OCI-LY7 (cell line): ENCODE measurements around the gene RAB3IL1. TPM values are rescaled to one million over a fixed set of nuclear protein-coding genes. Genes with fewer than 3 reads are reported as not detected.
A peak's percentile ranks its signal among the peaks of the same experiment; 100 is the strongest.

Source experiments
- BruUV-seq: library from RNA; stranded (reverse); fragments of 400-500 nt; replicated peaks from 2 replicates; lab custom pipeline; 2021; lab: Mats Ljungman, UMichigan
- CTCF ChIA-PET: fragments of 300-600 bp; sonication (Branson Sonifier 250); formaldehyde crosslinking; loops from one replicate; lab custom pipeline; 2022; ENCODE audit warnings: antibody characterized with exemption; ENCODE audit not compliant: unreplicated experiment; lab: Charles Lee
- POLR2A ChIA-PET: fragments of 300-600 bp; sonication (Branson Sonifier 250); formaldehyde crosslinking; loops from one replicate; lab custom pipeline; 2022; ENCODE audit warnings: antibody characterized with exemption; lab: Charles Lee
- DNase-seq: peaks from one replicate; pipeline ENCODE4 v3.0.0-alpha.2; 2015; ENCODE audit warnings: low spot score
- H2AFZ ChIP-seq: fragments of 200-600 bp; sonication (generic), shearing (Covaris generic); 2 replicates; pipeline ENCODE4 v1.6.1; 2014; ENCODE audit warnings: mild to moderate bottlenecking, antibody characterized with exemption, low read length, moderate library complexity
- H3K27ac ChIP-seq: fragments of 200-600 bp; sonication (generic); 2 replicates; pipeline ENCODE4 v1.5.1; 2014; ENCODE audit warnings: mixed run types, low read depth, mild to moderate bottlenecking, moderate library complexity, low read length, inconsistent platforms; ENCODE audit not compliant: poor library complexity, severe bottlenecking
- H3K36me3 ChIP-seq: fragments of 200-600 bp; sonication (generic); 2 replicates; pipeline ENCODE4 v1.6.1; 2014; ENCODE audit warnings: mild to moderate bottlenecking, antibody characterized with exemption, low read length, moderate library complexity, mixed read lengths; ENCODE audit not compliant: insufficient read depth
- H3K4me1 ChIP-seq: fragments of 200-600 bp; sonication (generic); 2 replicates; pipeline ENCODE4 v1.5.1; 2014; ENCODE audit warnings: mild to moderate bottlenecking, low read length; ENCODE audit not compliant: insufficient read depth, poor library complexity, severe bottlenecking
- H3K4me2 ChIP-seq: fragments of 200-600 bp; sonication (generic); 2 replicates; pipeline ENCODE4 v1.6.1; 2014; ENCODE audit warnings: mild to moderate bottlenecking, low read length
- H3K4me3 ChIP-seq: fragments of 200-600 bp; sonication (generic); 2 replicates; pipeline ENCODE4 v1.5.1; 2014; ENCODE audit warnings: mild to moderate bottlenecking, low read depth, low read length; ENCODE audit not compliant: poor library complexity, severe bottlenecking
- H3K79me2 ChIP-seq: fragments of 200-600 bp; sonication (generic); 2 replicates; pipeline ENCODE4 v1.6.1; 2016; ENCODE audit warnings: low read depth, mild to moderate bottlenecking, low read length, moderate library complexity, mixed read lengths; ENCODE audit not compliant: insufficient read depth
- H3K9me2 ChIP-seq: fragments of 200-600 bp; sonication (generic); 2 replicates; pipeline ENCODE4 v1.6.1; 2016; ENCODE audit warnings: mild to moderate bottlenecking, low read length, mixed read lengths; ENCODE audit not compliant: insufficient read depth
- H3K9me3 ChIP-seq: fragments of 200-600 bp; sonication (generic); 2 replicates; pipeline ENCODE4 v1.6.1; 2014; ENCODE audit warnings: mild to moderate bottlenecking, mixed run types, low read length, mixed read lengths
- H4K20me1 ChIP-seq: fragments of 200-600 bp; sonication (generic); 2 replicates; pipeline ENCODE4 v1.6.1; 2014; ENCODE audit warnings: mild to moderate bottlenecking, antibody characterized with exemption, low read length, moderate library complexity, mixed read lengths; ENCODE audit not compliant: insufficient read depth
- EZH2phosphoT487 ChIP-seq: fragments of 200-600 bp; sonication (generic); IDR thresholded peaks from 2 replicates; pipeline ENCODE4 v1.6.1; 2018; ENCODE audit warnings: low read depth, borderline replicate concordance, mild to moderate bottlenecking, mixed run types, antibody characterized with exemption, low read length, moderate library complexity, mixed read lengths
- intact Hi-C: fragments of 100-400 bp; cut with micrococcal nuclease; formaldehyde crosslinking; loops from one replicate; pipeline ENCODE4 v1.10.0; 2022; ENCODE audit not compliant: unreplicated experiment
- total RNA-seq, 2 experiments: library from RNA; depleted of rRNA in 1 of 2; stranded (reverse); fragments of >200 nt in 1 of 2; shearing (Covaris generic) in 1 of 2; gene quantifications; 2 replicates each; pipeline ENCODE4 v1.2.3, GENCODE V29; 2014 to 2022
- TF ChIP-seq, protein P1 (sequence below): fragments of 200-600 bp; sonication (generic); conservative IDR thresholded peaks from 2 replicates; pipeline ENCODE4 v1.5.1; 2014; ENCODE audit warnings: mild to moderate bottlenecking, antibody characterized with exemption, low read length, moderate library complexity, mixed read lengths

The RAB3IL1 gene
- total RNA-seq, 2 experiments from 2014 or later, result not detected

DNA sequence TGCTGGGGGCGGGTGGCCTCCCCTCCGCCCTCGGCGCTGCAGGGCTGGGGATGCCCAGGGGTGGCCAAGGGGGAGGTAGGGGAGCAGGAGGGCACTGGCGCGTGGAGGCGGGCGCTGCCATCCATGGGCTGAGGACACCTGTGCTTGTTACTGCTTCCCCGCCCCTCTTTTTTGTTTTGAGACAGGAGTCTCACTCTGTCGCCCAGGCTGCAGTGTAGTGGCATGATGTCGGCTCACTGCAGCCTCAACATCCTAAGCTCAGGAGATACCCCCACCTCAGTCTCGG, 25.3 kb downstream of the RAB3IL1 start:
- H3K9me2 ChIP-seq, result no peaks in the 10 kb centered on the region
- H2AFZ ChIP-seq, result peak overlapping the region; percentile 84
- intact Hi-C loops, result no loop called here
- H3K4me1 ChIP-seq, result peaks cover 30% of the 10 kb centered on the region
- H3K36me3 ChIP-seq, result no peaks in the 10 kb centered on the region; the same call in 1 of the 2 replicates
- H4K20me1 ChIP-seq, result no peaks in the 10 kb centered on the region
- no peaks in the 10 kb centered on the region for H3K79me2 ChIP-seq
- TF ChIP-seq EZH2phosphoT487, result no peak
- TF ChIP-seq, protein P1, sequence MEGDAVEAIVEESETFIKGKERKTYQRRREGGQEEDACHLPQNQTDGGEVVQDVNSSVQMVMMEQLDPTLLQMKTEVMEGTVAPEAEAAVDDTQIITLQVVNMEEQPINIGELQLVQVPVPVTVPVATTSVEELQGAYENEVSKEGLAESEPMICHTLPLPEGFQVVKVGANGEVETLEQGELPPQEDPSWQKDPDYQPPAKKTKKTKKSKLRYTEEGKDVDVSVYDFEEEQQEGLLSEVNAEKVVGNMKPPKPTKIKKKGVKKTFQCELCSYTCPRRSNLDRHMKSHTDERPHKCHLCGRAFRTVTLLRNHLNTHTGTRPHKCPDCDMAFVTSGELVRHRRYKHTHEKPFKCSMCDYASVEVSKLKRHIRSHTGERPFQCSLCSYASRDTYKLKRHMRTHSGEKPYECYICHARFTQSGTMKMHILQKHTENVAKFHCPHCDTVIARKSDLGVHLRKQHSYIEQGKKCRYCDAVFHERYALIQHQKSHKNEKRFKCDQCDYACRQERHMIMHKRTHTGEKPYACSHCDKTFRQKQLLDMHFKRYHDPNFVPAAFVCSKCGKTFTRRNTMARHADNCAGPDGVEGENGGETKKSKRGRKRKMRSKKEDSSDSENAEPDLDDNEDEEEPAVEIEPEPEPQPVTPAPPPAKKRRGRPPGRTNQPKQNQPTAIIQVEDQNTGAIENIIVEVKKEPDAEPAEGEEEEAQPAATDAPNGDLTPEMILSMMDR, result peak; percentile 7
- POLR2A ChIA-PET, result interaction anchor here (0.6 to 2.2 kb wide), 4 partner anchors 10 to 33 kb away, joined by 7 to 10 read pairs (median 8); no protein-coding TSS in a partner anchor
- no TSS peak for BruUV-seq
- H3K27ac ChIP-seq, result peak overlapping the region; percentile 77
- H3K4me3 ChIP-seq, result peak overlapping the region; percentile 93
- no peaks in the 10 kb centered on the region for H3K9me3 ChIP-seq
- peak; percentile 88 for DNase-seq
- CTCF ChIA-PET, result no interaction called here
- H3K4me2 ChIP-seq, result peak overlapping the region; percentile 78

DNA sequence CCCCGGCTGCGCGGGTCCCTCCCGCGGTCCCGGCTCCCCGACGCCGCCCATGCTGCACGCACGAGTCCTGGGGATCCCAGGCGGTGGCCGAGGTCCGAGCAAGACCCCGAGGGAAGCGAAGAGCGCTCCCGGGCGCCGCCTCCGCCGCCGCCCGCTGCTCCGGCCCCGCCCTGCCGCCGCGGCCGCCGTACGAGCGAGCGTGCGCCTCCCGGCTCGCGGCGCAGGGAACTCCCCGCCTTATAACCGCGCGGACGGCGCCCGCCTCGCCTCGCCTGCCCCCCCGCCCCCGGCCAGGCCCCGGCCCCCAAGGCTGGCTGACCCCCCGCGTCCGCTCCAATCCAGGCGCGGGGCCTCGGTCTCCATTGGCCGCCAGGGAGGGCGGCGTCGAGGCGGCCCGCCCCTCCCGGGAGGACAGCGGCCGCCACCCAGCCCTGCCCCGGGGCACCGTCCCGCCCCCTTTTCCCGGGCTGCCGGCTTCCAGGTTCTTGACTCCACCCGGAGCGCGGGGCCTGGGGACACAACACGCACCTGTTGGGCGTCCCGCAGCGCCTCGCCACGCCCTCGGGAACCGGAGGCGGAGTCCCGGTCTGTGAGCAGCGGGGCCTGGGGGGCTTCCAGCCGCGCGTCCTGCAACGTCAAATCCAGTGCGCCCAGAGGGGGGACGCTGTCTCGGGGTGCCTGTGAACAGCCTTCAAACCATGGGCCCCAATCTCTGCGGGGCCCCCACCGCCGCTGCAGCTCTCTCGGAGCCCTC, 25.9 kb downstream of the RAB3IL1 start, which contains the start of gene FADS3:
TSS of gene FADS3 (minus strand) at position 215 of the 754 bp plus-strand sequence. CDS start at position 51, 164 bp downstream.
- no TSS peak for BruUV-seq
- intact Hi-C loops, result loop anchor here (1.0 kb wide), 2 partner anchors 11 to 20 kb away; no protein-coding TSS in a partner anchor
- peak; percentile 88 for DNase-seq
- Histone ChIP-seq H3K4me2 (peak within 1 kb of the TSS; percentile 78), H3K9me2 (no peaks in the 10 kb centered on the region), H2AFZ (peak within 1 kb of the TSS; percentile 84), H4K20me1 (no peaks in the 10 kb centered on the region), H3K4me3 (peak within 1 kb of the TSS; percentile 93), H3K9me3 (no peaks in the 10 kb centered on the region), H3K36me3 (no peaks in the 10 kb centered on the region; the same call in 1 of the 2 replicates), H3K79me2 (no peaks in the 10 kb centered on the region), H3K27ac (peak within 1 kb of the TSS; percentile 77), H3K4me1 (peaks cover 30% of the 10 kb centered on the region)
- no peak for TF ChIP-seq EZH2phosphoT487
- TF ChIP-seq, protein P1, result peak; percentile 42; the same call in 1 of the 2 replicates
- ChIA-PET POLR2A (interaction anchor here (2.2 kb wide), 1 partner anchor 10 kb away, joined by 10 read pairs; no protein-coding TSS in a partner anchor), CTCF (interaction anchor here (1.3 kb wide), 1 partner anchor 10 kb away, joined by 3 read pairs; no protein-coding TSS in a partner anchor)
